Fibroblast of gingiva (primary cell): Measurements from ENCODE around the gene IFNGR2.

Experiments
- DNase-seq: peaks from one replicate; pipeline ENCODE4 v3.0.0-alpha.2; 2011; ENCODE audit warnings: low read depth

Gene IFNGR2

GRCh38 chr21:33481314-33481943 is 78.2 kb downstream of the IFNGR2 start:
- no peak for DNase-seq
